ENCODE results near the gene COPZ2.
"Not testable (repeated sequence)": the region's sequence is repeated elsewhere in the genome, so short reads cannot be mapped to it uniquely, and the experiment has no call there.

COPZ2 gene

DNA sequence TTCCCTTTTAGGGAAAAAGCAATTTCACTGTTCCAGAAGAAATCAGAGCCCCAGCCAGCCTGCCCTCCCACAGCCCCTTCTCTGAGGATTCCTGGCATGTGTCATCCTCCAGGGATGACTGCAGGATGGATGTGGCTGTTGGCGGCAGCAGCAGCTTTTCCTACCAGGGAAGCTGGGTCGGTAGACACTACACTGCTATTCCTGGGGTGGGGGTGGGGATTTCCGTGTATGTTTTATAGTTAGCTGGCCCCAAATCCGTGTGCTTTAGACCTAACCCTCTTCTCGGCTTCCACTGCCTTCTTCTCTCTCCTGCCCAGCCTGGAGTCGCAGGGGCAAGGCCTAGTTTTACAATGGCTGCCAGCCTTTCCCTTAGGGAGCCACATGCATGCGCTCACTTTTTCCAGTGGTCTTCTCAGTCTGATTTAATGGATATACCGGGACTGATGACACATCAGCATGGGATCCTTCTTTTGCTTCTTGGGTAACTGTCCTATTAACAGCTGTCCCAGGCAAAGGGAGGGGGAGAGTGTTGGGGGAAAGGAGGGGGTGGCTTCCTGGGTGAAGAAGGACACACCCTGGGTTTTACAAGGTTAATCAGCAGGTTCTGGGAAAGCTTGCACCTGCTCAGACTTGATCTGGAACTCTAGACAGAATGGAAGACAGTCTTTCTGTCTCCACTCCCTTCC is 7.9 kb upstream of the COPZ2 start:
- TF ChIP-seq, protein P1, sequence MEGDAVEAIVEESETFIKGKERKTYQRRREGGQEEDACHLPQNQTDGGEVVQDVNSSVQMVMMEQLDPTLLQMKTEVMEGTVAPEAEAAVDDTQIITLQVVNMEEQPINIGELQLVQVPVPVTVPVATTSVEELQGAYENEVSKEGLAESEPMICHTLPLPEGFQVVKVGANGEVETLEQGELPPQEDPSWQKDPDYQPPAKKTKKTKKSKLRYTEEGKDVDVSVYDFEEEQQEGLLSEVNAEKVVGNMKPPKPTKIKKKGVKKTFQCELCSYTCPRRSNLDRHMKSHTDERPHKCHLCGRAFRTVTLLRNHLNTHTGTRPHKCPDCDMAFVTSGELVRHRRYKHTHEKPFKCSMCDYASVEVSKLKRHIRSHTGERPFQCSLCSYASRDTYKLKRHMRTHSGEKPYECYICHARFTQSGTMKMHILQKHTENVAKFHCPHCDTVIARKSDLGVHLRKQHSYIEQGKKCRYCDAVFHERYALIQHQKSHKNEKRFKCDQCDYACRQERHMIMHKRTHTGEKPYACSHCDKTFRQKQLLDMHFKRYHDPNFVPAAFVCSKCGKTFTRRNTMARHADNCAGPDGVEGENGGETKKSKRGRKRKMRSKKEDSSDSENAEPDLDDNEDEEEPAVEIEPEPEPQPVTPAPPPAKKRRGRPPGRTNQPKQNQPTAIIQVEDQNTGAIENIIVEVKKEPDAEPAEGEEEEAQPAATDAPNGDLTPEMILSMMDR (IDR thresholded peaks at IDR 0.05; ENCODE audit: insufficient read depth, low read depth, low read length, missing control alignments), result no peak
- DNase-seq (ENCODE audit: low read depth), result no peak
- H3K4me3 ChIP-seq (ENCODE audit: low read depth, low read length), result no peak overlapping the region

DNA sequence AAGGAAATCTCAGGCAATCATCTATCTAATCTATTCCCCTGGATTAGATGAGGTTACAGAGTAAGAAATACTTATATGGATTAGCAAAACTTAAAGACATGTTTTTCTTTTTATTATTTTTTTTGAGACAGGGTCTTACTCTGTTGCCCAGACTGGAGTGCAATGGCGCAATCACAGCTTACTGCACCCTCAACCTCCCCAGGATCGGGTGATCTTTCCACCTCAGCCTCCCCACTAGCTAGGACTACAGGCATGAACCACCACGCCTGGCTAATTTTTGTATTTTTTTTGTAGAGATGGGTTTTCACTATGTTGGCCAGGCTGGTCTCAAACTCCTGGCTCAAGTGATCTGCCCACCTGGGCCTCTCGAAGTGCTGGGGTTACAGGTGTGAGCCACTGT is 7.3 kb upstream of the COPZ2 start:
- no peak for DNase-seq (ENCODE audit: low read depth)
- H3K4me3 ChIP-seq (ENCODE audit: low read depth, low read length), result no peak overlapping the region
- TF ChIP-seq, protein P1 (IDR thresholded peaks at IDR 0.05; ENCODE audit: insufficient read depth, low read depth, low read length, missing control alignments), result no peak

DNA sequence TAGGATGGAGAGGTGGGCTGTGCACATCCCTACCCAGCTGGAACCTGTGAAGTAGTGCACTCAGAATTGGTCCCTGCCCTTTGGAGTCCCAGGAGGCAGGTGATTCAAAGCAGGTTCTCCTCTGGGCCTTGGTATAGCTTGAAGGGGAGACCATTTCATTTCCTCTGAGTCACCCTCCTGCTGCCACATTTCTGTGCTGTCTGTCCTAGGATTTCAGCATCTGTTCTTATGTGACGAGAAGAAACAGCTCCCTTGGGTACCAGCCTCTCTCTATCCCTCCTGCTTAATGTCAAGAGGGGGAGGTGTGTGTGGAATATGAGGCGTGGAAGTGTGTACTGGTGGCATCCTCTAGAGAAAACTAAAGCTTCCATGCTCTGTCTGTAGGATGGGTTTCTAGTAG is 5.6 kb upstream of the COPZ2 start:
- TF ChIP-seq, protein P1 (IDR thresholded peaks at IDR 0.05; ENCODE audit: insufficient read depth, low read depth, low read length, missing control alignments), result no peak
- DNase-seq (ENCODE audit: low read depth), result no peak
- H3K4me3 ChIP-seq (ENCODE audit: low read depth, low read length), result no peak overlapping the region

DNA sequence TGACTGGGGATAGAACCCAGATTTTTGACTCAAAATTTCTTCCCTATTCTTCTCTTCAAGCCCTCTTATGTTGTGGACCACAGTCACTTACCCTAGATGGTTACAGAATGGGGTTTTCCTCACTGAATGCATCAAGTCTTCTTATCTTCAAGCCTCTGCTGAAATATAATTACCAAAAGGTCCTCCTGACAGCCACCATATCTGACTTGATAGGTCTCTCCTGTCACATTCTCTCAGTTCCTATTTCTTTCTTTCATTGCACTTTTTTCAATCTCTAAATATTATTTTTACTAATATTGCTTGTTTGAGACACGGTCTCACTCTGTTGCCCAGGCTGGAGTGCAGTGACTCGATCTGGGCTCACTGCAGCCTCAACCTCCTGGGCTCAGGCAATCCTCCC is 1.1 kb upstream of the COPZ2 start:
- TF ChIP-seq, protein P1 (IDR thresholded peaks at IDR 0.05; ENCODE audit: insufficient read depth, low read depth, low read length, missing control alignments), result no peak
- H3K4me3 ChIP-seq (ENCODE audit: low read depth, low read length), result no peak overlapping the region
- DNase-seq (ENCODE audit: low read depth), result no peak

DNA sequence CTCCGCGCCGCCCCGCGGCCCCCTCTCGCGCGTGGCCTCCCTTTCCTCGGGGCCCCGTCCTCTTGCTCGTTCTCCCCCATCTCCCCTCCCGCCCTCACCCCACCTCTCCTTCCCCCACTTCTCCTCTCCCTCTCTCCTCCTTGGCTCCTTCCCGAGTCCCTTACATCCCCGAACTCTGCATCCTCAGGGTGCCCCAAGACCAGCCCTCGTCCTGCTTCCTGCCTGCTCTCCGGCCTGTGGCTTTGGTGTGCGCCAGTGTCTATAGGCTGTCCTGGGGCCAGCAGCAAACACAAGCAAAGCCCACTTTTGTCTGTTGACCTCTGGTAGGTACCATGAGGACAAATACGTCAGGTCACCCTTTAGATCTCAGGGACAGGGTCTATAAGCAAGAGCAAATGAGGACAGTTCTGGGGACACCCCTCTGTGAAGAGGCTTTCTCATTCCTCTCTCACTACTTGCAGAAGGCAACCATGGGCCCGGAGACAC is 284 bp upstream of the COPZ2 start:
- no peak overlapping the region for H3K4me3 ChIP-seq (ENCODE audit: low read depth, low read length)
- TF ChIP-seq, protein P1 (IDR thresholded peaks at IDR 0.05; ENCODE audit: insufficient read depth, low read depth, low read length, missing control alignments), result no peak
- no peak for DNase-seq (ENCODE audit: low read depth)

DNA sequence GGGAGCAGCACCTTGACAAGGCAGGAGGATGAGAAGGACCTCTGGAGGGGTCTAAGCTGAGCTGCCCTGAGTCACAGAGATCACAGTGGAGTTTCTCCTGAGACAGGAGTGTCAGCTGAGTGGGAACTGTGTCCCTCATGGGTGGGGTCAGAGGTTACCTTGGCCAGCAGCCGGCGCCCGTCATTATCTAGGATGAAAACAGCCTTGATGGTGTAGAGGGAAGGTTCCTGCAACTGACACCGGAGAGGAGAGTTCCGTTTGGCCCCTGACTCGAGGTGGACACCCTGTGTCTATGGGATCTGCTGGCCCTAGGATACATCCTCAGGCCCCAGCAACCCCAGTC is 933 bp downstream of the COPZ2 start:
- TF ChIP-seq, protein P1 (IDR thresholded peaks at IDR 0.05; ENCODE audit: insufficient read depth, low read depth, low read length, missing control alignments), result no peak
- H3K4me3 ChIP-seq (ENCODE audit: low read depth, low read length), result no peak overlapping the region
- DNase-seq (ENCODE audit: low read depth), result no peak

DNA sequence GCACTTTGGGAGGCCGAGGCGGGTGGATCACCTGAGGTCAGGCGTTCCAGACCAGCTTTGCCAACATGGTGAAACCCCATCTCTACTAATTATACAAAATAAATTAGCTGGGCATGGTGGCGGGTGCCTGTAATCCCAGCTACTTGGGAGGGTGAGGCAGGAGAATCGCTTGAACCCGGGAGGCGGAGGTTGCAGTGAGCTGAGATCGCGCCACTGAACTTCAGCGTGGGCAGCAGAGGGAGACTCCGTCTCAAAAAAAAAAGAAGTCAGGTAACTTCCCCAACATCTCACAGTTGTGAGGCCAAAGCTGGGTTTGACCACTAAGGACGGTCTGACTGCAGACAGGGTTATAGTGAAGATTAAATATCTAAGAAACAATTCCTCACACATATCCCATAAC is 2.9 kb downstream of the COPZ2 start:
- not testable (repeated sequence) for DNase-seq (ENCODE audit: low read depth); H3K4me3 ChIP-seq (ENCODE audit: low read depth, low read length)
